HepG2 (cell line): Measurements from ENCODE around the gene ELF1. TPM values are rescaled to one million over a fixed set of nuclear protein-coding genes. Genes with fewer than 3 reads are reported as not detected.

Experiments used
- DRAP1 ChIP-seq: IDR thresholded peaks from 2 replicates; pipeline ENCODE4 v1.6.1; 2016; ENCODE audit warnings: missing genetic modification reagents, missing compliant biosample characterization
- ELK4 ChIP-seq: sonication (generic); formaldehyde crosslinking; IDR thresholded peaks from 2 replicates; pipeline ENCODE4 v1.9.0; 2021; ENCODE audit warnings: missing genetic modification reagents, borderline replicate concordance
- GZF1 ChIP-seq: sonication (generic); formaldehyde crosslinking; IDR thresholded peaks from 2 replicates; pipeline ENCODE4 v1.5.1; 2020; ENCODE audit warnings: mild to moderate bottlenecking, missing genetic modification reagents
- HNRNPLL ChIP-seq: fragments of 200-400 bp; formaldehyde crosslinking; IDR thresholded peaks from 2 replicates; pipeline ENCODE4 v1.6.1; 2017; ENCODE audit warnings: mild to moderate bottlenecking, low read depth, low read length; ENCODE audit not compliant: poor library complexity, severe bottlenecking
- IRF1 ChIP-seq: sonication (generic); formaldehyde crosslinking; IDR thresholded peaks from 2 replicates; pipeline ENCODE4 v1.4.0; 2020; ENCODE audit warnings: low read depth, mild to moderate bottlenecking, missing genetic modification reagents
- MBNL3 ChIP-seq: fragments of 250-450 bp; sonication (Bioruptor Pico); conservative IDR thresholded peaks from 2 replicates; pipeline ENCODE4 v1.8.0; 2022; ENCODE audit warnings: mild to moderate bottlenecking, inconsistent platforms
- MED1 ChIP-seq: sonication (generic); formaldehyde crosslinking; IDR thresholded peaks from 2 replicates; pipeline ENCODE4 v1.4.0; 2020; ENCODE audit warnings: missing genetic modification reagents
- NAIF1 ChIP-seq: sonication (generic); formaldehyde crosslinking; IDR thresholded peaks from 2 replicates; pipeline ENCODE4 v1.5.0; 2020; ENCODE audit warnings: mild to moderate bottlenecking, missing genetic modification reagents, borderline replicate concordance
- NCOA1 ChIP-seq: sonication (generic); formaldehyde crosslinking; IDR thresholded peaks from 2 replicates; pipeline ENCODE4 v1.9.0; 2021; ENCODE audit warnings: missing genetic modification reagents
- NFKBIZ ChIP-seq: IDR thresholded peaks from 2 replicates; pipeline ENCODE4 v1.6.1; 2018; ENCODE audit warnings: missing genetic modification reagents, missing compliant biosample characterization
- NONO ChIP-seq, 2 experiments: fragments of 450-650 bp in 1 of 2; sonication (generic) in 1 of 2; formaldehyde crosslinking in 1 of 2; IDR thresholded peaks in 1 of 2; conservative IDR thresholded peaks in 1 of 2; 2 replicates each; pipeline versions ENCODE4 v1.6.1 to v1.8.0; 2017 to 2022; ENCODE audit warnings: mild to moderate bottlenecking in 1 of 2, missing genetic modification reagents in 1 of 2, moderate library complexity in 1 of 2
- ZBTB1 ChIP-seq: sonication (generic); formaldehyde crosslinking; IDR thresholded peaks from 2 replicates; pipeline ENCODE4 v1.4.0; 2020; ENCODE audit warnings: missing genetic modification reagents, borderline replicate concordance
- ZNF276 ChIP-seq: sonication (generic); formaldehyde crosslinking; IDR thresholded peaks from 2 replicates; pipeline ENCODE4 v1.4.0; 2020; ENCODE audit warnings: mild to moderate bottlenecking, low read depth, missing genetic modification reagents
- ZNF513 ChIP-seq: sonication (generic); formaldehyde crosslinking; conservative IDR thresholded peaks from 2 replicates; pipeline ENCODE4 v1.5.0; 2020; ENCODE audit warnings: missing genetic modification reagents
- ZNF615 ChIP-seq: sonication (generic); formaldehyde crosslinking; IDR thresholded peaks from 2 replicates; pipeline ENCODE4 v1.5.0; 2020; ENCODE audit warnings: mild to moderate bottlenecking, missing genetic modification reagents, borderline replicate concordance
- ZNF747 ChIP-seq: sonication (generic); formaldehyde crosslinking; IDR thresholded peaks from 2 replicates; pipeline ENCODE4 v1.8.1; 2023; ENCODE audit warnings: missing genetic modification reagents, mild to moderate bottlenecking, borderline replicate concordance
- polyA plus RNA-seq, 8 experiments: library from polyadenylated mRNA; depleted of rRNA in 3 of 8; stranded (reverse) in 7 of 8; unstranded in 1 of 8; fragments of >200 nt; fragmentation: Illumina TruSeq in 4 of 8; extraction: Trizol in 4 of 8; gene quantifications; 2 replicates each; pipeline versions ENCODE4 v1.2.1 to v1.2.3, GENCODE V29; 2011 to 2016; ENCODE audit warnings: low read depth in 4 of 8, missing spikeins in 1 of 8, mixed read lengths in 1 of 8; ENCODE audit not compliant: insufficient read depth in 1 of 8
- total RNA-seq, 5 experiments: library from RNA; depleted of rRNA; stranded (reverse); fragments of >200 nt; fragmentation: Illumina TruSeq; extraction: Trizol; gene quantifications; 2 replicates each; pipeline ENCODE4 v1.2.3, GENCODE V29; 2016; ENCODE audit warnings: low read depth in 1 of 5

Gene ELF1
- total and polyA plus RNA-seq, 2 of the 13 experiments (the other 11 are each of a cell fraction or from before 2014, with no cell fraction given) = 24.6 to 71.5 TPM

- no peak for TF ChIP-seq ZNF513 (CRISPR knock-in tag)
- TF ChIP-seq DRAP1 = peak; percentile 99
- no peak for TF ChIP-seq NONO (IDR thresholded peaks at IDR 0.05)
- TF ChIP-seq NONO (CRISPR knock-in tag; conservative IDR thresholded peaks at IDR 0.05) = peak; percentile 95
- peak; percentile 96 for TF ChIP-seq HNRNPLL
- TF ChIP-seq ELK4 = no peak
- TF ChIP-seq NAIF1 (CRISPR knock-in tag) = peak; percentile 86
- no peak; the same call in 1 of the 2 replicates for TF ChIP-seq IRF1 (CRISPR knock-in tag)
- TF ChIP-seq ZBTB1 (CRISPR knock-in tag) = no peak
- TF ChIP-seq ZNF615 (CRISPR knock-in tag) = peak; percentile 94
- no peak for TF ChIP-seq MBNL3 (CRISPR knock-in tag)
- no peak; the same call in 1 of the 2 replicates for TF ChIP-seq NFKBIZ
- TF ChIP-seq MED1 (CRISPR knock-in tag) = peak; percentile 55; the same call in 1 of the 2 replicates
- TF ChIP-seq GZF1 (CRISPR knock-in tag) = no peak
- peak; percentile 84; the same call in 1 of the 2 replicates for TF ChIP-seq ZNF276 (CRISPR knock-in tag)
- TF ChIP-seq ZNF747 (CRISPR knock-in tag) = peak; percentile 89
- TF ChIP-seq NCOA1 (CRISPR knock-in tag) = peak; percentile 63; the same call in 1 of the 2 replicates
Observed at GRCh38 chr13:41061075-41061913, 42.2 kb upstream of the ELF1 start, which contains the start of gene WBP4 (continued).
